GM12878 (cell line): Measurements from ENCODE around the gene F11. TPM values are rescaled to one million over a fixed set of nuclear protein-coding genes. Genes with fewer than 3 reads are reported as not detected.

Source experiments
- ATAC-seq: fragments of 200-7000 bp; cut with Tn5 transposase; 3 replicates; pipeline ENCODE4 v1.9.1; 2020; ENCODE audit warnings: mild to moderate bottlenecking, moderate library complexity
- BruUV-seq: library from RNA; stranded (reverse); fragments of 400-500 nt; replicated peaks from 2 replicates; lab custom pipeline; 2021; lab: Mats Ljungman, UMichigan
- CTCF ChIA-PET: fragments of 300-600 bp; sonication (Branson Sonifier 250); formaldehyde crosslinking; extraction: SDS; loops from one replicate; lab custom pipeline; 2021; ENCODE audit warnings: inconsistent platforms; lab: Yijun Ruan, JAX
- POLR2A ChIA-PET: fragments of 350-600 bp; formaldehyde crosslinking; extraction: SDS; loops from one replicate; lab custom pipeline; 2021; ENCODE audit warnings: inconsistent platforms; lab: Charles Lee
- RAD21 ChIA-PET: fragments of 300-600 bp; sonication (Branson Sonifier 250); formaldehyde crosslinking; loops from one replicate; lab custom pipeline; 2023; ENCODE audit warnings: antibody characterized with exemption; ENCODE audit not compliant: unreplicated experiment; lab: Charles Lee
- SMC1A ChIA-PET: fragments of 300-600 bp; sonication (Branson Sonifier 250); formaldehyde crosslinking; loops from one replicate; lab custom pipeline; 2023; ENCODE audit not compliant: unreplicated experiment, uncharacterized antibody; lab: Charles Lee
- DNase-seq: peaks from one replicate; pipeline ENCODE4 v3.0.0-alpha.2; 2011; ENCODE audit warnings: low read depth, low spot score
- FAIRE-seq: peaks from 3 replicates; lab custom pipeline; 2011; peaks lifted over from hg19 to GRCh38; lab: Jason Lieb, UNC
- H2AFZ ChIP-seq: 2 replicates; pipeline ENCODE4 v1.6.0; 2011; ENCODE audit warnings: low read depth, low read length, control low read depth; ENCODE audit not compliant: control insufficient read depth
- H3K27ac ChIP-seq: 2 replicates; pipeline ENCODE4 v1.5.1; 2011; ENCODE audit warnings: control low read depth; ENCODE audit not compliant: control insufficient read depth, insufficient read depth
- H3K27me3 ChIP-seq, 2 experiments: replicated peaks in 1 of 2; 2 replicates each; pipeline versions ENCODE4 v1.6.0 to v1.6.1; 2011; ENCODE audit warnings: low read length in 1 of 2; ENCODE audit not compliant: control insufficient read depth in 2 of 2, insufficient read depth in 2 of 2
- H3K36me3 ChIP-seq, 2 experiments: 2 replicates each; pipeline ENCODE4 v1.5.1; 2011; ENCODE audit warnings: low read length in 1 of 2; ENCODE audit not compliant: control insufficient read depth in 2 of 2, insufficient read depth in 2 of 2
- H3K4me1 ChIP-seq: 2 replicates; pipeline ENCODE4 v1.6.1; 2011; ENCODE audit warnings: mild to moderate bottlenecking, low read length, moderate library complexity, mixed read lengths; ENCODE audit not compliant: control insufficient read depth, insufficient read depth
- H3K4me2 ChIP-seq: 2 replicates; pipeline ENCODE4 v1.6.0; 2011; ENCODE audit warnings: control low read depth; ENCODE audit not compliant: control insufficient read depth, insufficient read depth
- H3K4me3 ChIP-seq: fragments of 200-600 bp; sonication (generic); 2 replicates; pipeline ENCODE4 v1.5.1; 2016
- H3K79me2 ChIP-seq: 2 replicates; pipeline ENCODE4 v1.6.0; 2011; ENCODE audit warnings: low read length; ENCODE audit not compliant: control insufficient read depth, insufficient read depth
- H3K9ac ChIP-seq: 2 replicates; pipeline ENCODE4 v1.8.0; 2011; ENCODE audit warnings: low read length, control low read depth, mixed read lengths; ENCODE audit not compliant: control insufficient read depth, insufficient read depth
- H3K9me3 ChIP-seq: replicated peaks from 3 replicates; pipeline ENCODE4 v1.5.1; 2011; ENCODE audit warnings: mild to moderate bottlenecking, low read length; ENCODE audit not compliant: control insufficient read depth, insufficient read depth
- H4K20me1 ChIP-seq: 2 replicates; pipeline ENCODE4 v1.6.0; 2011; ENCODE audit not compliant: control insufficient read depth, insufficient read depth
- E2F4 ChIP-seq: IDR thresholded peaks from 2 replicates; pipeline ENCODE4 v1.6.1; 2012; ENCODE audit warnings: low read depth, low read length, improper control_type of control experiment
- ESRRA ChIP-seq: IDR thresholded peaks from 2 replicates; pipeline ENCODE4 v1.6.1; 2012; ENCODE audit warnings: mild to moderate bottlenecking, low read length, improper control_type of control experiment
- IKZF1 ChIP-seq: fragments of 450-650 bp; conservative IDR thresholded peaks from 2 replicates; pipeline ENCODE4 v1.6.1; 2017; ENCODE audit warnings: antibody characterized with exemption, mild to moderate bottlenecking
- KAT2A ChIP-seq: conservative IDR thresholded peaks from 2 replicates; pipeline ENCODE4 v1.6.1; 2011; ENCODE audit warnings: low read depth, low read length; ENCODE audit not compliant: control insufficient read depth
- RBBP5 ChIP-seq: fragments of 200-600 bp; sonication (generic); conservative IDR thresholded peaks from 2 replicates; pipeline ENCODE4 v1.6.1; 2016
- ZNF687 ChIP-seq: fragments of 450-650 bp; IDR thresholded peaks from 2 replicates; pipeline ENCODE4 v1.6.1; 2017; ENCODE audit warnings: mild to moderate bottlenecking, moderate library complexity
- WGBS: methylation state at CpG from one replicate; pipeline ENCODE4 v1.1.6; 2016; ENCODE audit warnings: low lambda C conversion rate; ENCODE audit not compliant: insufficient replicate concordance, insufficient coverage; ENCODE audit errors: missing lambda C conversion rate; 5-methylcytosine and 5-hydroxymethylcytosine counted together
- in situ Hi-C: fragments of 300-500 bp; cut with MboI; formaldehyde crosslinking; loops from 9 replicates; pipeline ENCODE4 v1.14.3; 2018; ENCODE audit warnings: mixed read lengths
- intact Hi-C: fragments of 100-400 bp; cut with micrococcal nuclease; formaldehyde crosslinking; loops from one replicate; pipeline ENCODE4 v1.14.2; 2022; ENCODE audit not compliant: unreplicated experiment
- polyA plus RNA-seq, 11 experiments: library from polyadenylated mRNA; depleted of rRNA in 4 of 11; unstranded in 6 of 11; stranded (reverse) in 5 of 11; fragments of >200 nt; fragmentation: Nextera tagmentation in 4 of 11; fragmentation: Illumina TruSeq in 1 of 11; extraction: Ambion mirVana in 4 of 11; extraction: Trizol in 1 of 11; gene quantifications; 1 replicate in 1 of 11; 2 replicates in 10 of 11; pipeline versions ENCODE4 v1.2.1 to v1.2.3, GENCODE V29; 2011 to 2016; ENCODE audit warnings: inconsistent platforms in 2 of 11, missing spikeins in 2 of 11, low read depth in 1 of 11
- total RNA-seq, 4 experiments: library from RNA; depleted of rRNA in 3 of 4; stranded (reverse); fragments of >200 nt in 3 of 4; fragmentation: Illumina TruSeq in 1 of 4; extraction: Trizol in 1 of 4; gene quantifications; 2 replicates each; pipeline versions ENCODE4 v1.2.1 to v1.2.3, GENCODE V29; 2013 to 2021

The F11 gene
- total and polyA plus RNA-seq, 10 of the 15 experiments (the other 5 are each of a cell fraction or from before 2014, with no cell fraction given), result not detected

DNA sequence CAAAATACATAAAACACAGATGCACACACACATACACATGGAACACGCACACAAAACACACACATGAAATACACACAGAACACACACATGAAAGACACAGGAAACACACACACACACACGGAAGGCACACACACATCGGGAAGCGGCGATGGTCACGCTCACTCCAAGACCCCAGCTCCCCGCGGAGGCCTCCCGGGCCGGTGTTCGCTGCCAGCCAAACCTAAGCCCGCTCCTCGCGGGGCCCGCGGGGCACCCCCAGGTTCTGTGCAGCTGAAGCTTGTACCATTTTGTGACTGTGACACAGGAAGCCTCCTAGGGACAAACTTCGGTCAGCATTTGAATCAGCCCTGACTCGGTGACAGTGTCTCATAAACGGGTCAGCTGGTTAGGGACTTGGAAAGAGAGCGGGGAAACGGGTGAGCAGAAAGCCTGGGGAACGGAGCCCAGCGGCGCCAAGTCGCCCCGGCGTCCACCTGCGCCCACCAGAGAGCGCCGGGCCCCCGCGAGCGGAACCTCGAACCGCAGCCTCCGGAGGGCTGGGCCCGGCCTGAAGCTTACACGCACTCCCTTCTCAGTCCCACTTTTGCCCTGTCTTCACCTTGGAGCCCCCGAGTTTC lies 32.1 kb downstream of the F11 start:
- WGBS, result 43% methylated on average over 32 of the region's 39 CpGs
- intact Hi-C loops, result no loop called here
- ChIA-PET SMC1A (no interaction called here), CTCF (interaction anchor here (2.2 to 4.3 kb wide), 2 partner anchors 289 kb away, joined by 11 to 34 read pairs; no protein-coding TSS in a partner anchor), POLR2A (no interaction called here), RAD21 (interaction anchor here (1.0 kb wide), 1 partner anchor 289 kb away, joined by 3 read pairs; no protein-coding TSS in a partner anchor)
- FAIRE-seq (no peak), DNase-seq (no peak), ATAC-seq (no peak)
- Histone ChIP-seq H2AFZ (no peak overlapping the region), H3K9ac (no peak overlapping the region), H3K27me3 (no peaks in the 10 kb centered on the region; a peak in 1 of 4 replicates), H4K20me1 (no peaks in the 10 kb centered on the region), H3K36me3 (no peaks in the 10 kb centered on the region), H3K4me1 (no peaks in the 10 kb centered on the region), H3K27ac (no peak overlapping the region), H3K4me3 (no peak overlapping the region), H3K9me3 (no peaks in the 10 kb centered on the region), H3K4me2 (no peak overlapping the region), H3K79me2 (no peaks in the 10 kb centered on the region)
- TF ChIP-seq KAT2A (no peak), E2F4 (no peak), ZNF687 (no peak), ESRRA (no peak), IKZF1 (no peak), RBBP5 (no peak)
- in situ Hi-C loops, result loop anchor here (5.0 kb wide), 1 partner anchor 289 kb away; no protein-coding TSS in a partner anchor
- BruUV-seq, result no TSS peak
